ENCODE data around the gene RPS5. TPM values are rescaled to one million over a fixed set of nuclear protein-coding genes. Genes with fewer than 3 reads are reported as not detected.

RPS5 gene
- total RNA-seq, 1 donor from 2014 or later: 634 TPM

GRCh38 chr19:58392945-58393724, 6.1 kb downstream of the RPS5 start:
- no peaks in the 10 kb centered on the region for H3K27me3 Mint-ChIP-seq (ENCODE audit: low read depth)
- TF ChIP-seq CTCF (IDR thresholded peaks at IDR 0.05): no peak
- no peak for DNase-seq (ENCODE audit: low spot score)
- peaks cover 27% of the 10 kb centered on the region for H3K36me3 Mint-ChIP-seq (ENCODE audit: low read depth)
- H3K9me3 Mint-ChIP-seq (ENCODE audit: low read depth): no peaks in the 10 kb centered on the region
- no peak overlapping the region for H3K27ac Mint-ChIP-seq (ENCODE audit: unreplicated experiment)
- peaks cover 13% of the 10 kb centered on the region for H3K4me1 Mint-ChIP-seq (ENCODE audit: low read depth)
- H3K4me3 Mint-ChIP-seq (ENCODE audit: unreplicated experiment): no peak overlapping the region

GRCh38 chr19:58393725-58394033, 6.6 kb downstream of the RPS5 start:
- Mint-ChIP-seq H3K36me3 (ENCODE audit: low read depth) (peaks cover 26% of the 10 kb centered on the region), H3K4me3 (ENCODE audit: unreplicated experiment) (no peak overlapping the region), H3K9me3 (ENCODE audit: low read depth) (no peaks in the 10 kb centered on the region), H3K27ac (ENCODE audit: unreplicated experiment) (no peak overlapping the region), H3K27me3 (ENCODE audit: low read depth) (no peaks in the 10 kb centered on the region), H3K4me1 (ENCODE audit: low read depth) (peaks cover 7% of the 10 kb centered on the region)
- TF ChIP-seq CTCF (IDR thresholded peaks at IDR 0.05): no peak
- no peak for DNase-seq (ENCODE audit: low spot score)

GRCh38 chr19:58394821-58395219, 7.8 kb downstream of the RPS5 start:
- Mint-ChIP-seq H3K4me3 (ENCODE audit: unreplicated experiment) (no peak overlapping the region), H3K27ac (ENCODE audit: unreplicated experiment) (peak overlapping the region; percentile 9), H3K27me3 (ENCODE audit: low read depth) (no peaks in the 10 kb centered on the region), H3K9me3 (ENCODE audit: low read depth) (no peaks in the 10 kb centered on the region), H3K36me3 (ENCODE audit: low read depth) (peaks cover 20% of the 10 kb centered on the region), H3K4me1 (ENCODE audit: low read depth) (no peaks in the 10 kb centered on the region)
- TF ChIP-seq CTCF (IDR thresholded peaks at IDR 0.05): no peak
- no peak for DNase-seq (ENCODE audit: low spot score)

GRCh38 chr19:58395220-58395978, 8.3 kb downstream of the RPS5 start, which contains the start of gene RNF225:
Gene RNF225, plus strand, starts transcription at chr19:58395656. Its CDS starts 434 bp downstream, at chr19:58396090.
- peak within 1 kb of the TSS; percentile 66 for H3K27ac Mint-ChIP-seq (ENCODE audit: unreplicated experiment)

More at GRCh38 chr19:58395220-58395978, 8.3 kb downstream of the RPS5 start, which contains the start of gene RNF225:
- TF ChIP-seq CTCF (IDR thresholded peaks at IDR 0.05): no peak
- Mint-ChIP-seq H3K4me3 (ENCODE audit: unreplicated experiment) (no peak within 1 kb of the TSS), H3K27me3 (ENCODE audit: low read depth) (no peaks in the 10 kb centered on the region), H3K36me3 (ENCODE audit: low read depth) (peaks cover 20% of the 10 kb centered on the region), H3K9me3 (ENCODE audit: low read depth) (no peaks in the 10 kb centered on the region), H3K4me1 (ENCODE audit: low read depth) (peaks cover 3% of the 10 kb centered on the region)
- no peak for DNase-seq (ENCODE audit: low spot score)

Data from chondrocyte (in vitro differentiated cells).